GM12872 (cell line): ENCODE data around the gene RHOT1.

Source experiments
- TF ChIP-seq, protein P1 (sequence below): IDR thresholded peaks from 3 replicates; pipeline ENCODE4 v1.5.1; 2011; ENCODE audit warnings: low read depth, mild to moderate bottlenecking, low read length, moderate library complexity; ENCODE audit not compliant: insufficient read depth

The RHOT1 gene

DNA sequence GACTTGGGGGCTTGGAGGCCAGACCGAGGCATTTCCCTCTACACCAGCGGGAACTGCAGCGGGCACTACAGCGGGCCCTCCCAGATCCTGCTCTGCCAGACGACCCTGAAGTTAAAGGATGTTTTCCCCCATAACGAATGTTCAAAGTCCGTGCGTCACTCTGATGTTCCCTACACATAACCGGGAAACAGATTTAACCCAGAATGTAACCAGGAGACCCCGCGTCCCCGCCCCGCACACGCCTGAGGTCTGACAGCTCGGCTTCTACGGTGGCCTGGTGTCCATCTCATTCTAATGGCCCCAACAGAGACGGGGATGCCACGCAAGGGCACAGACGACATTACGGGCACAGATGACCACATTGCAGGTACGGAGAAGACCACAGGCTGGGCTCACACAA is 31.7 kb upstream of the RHOT1 start:
- TF ChIP-seq, protein P1, sequence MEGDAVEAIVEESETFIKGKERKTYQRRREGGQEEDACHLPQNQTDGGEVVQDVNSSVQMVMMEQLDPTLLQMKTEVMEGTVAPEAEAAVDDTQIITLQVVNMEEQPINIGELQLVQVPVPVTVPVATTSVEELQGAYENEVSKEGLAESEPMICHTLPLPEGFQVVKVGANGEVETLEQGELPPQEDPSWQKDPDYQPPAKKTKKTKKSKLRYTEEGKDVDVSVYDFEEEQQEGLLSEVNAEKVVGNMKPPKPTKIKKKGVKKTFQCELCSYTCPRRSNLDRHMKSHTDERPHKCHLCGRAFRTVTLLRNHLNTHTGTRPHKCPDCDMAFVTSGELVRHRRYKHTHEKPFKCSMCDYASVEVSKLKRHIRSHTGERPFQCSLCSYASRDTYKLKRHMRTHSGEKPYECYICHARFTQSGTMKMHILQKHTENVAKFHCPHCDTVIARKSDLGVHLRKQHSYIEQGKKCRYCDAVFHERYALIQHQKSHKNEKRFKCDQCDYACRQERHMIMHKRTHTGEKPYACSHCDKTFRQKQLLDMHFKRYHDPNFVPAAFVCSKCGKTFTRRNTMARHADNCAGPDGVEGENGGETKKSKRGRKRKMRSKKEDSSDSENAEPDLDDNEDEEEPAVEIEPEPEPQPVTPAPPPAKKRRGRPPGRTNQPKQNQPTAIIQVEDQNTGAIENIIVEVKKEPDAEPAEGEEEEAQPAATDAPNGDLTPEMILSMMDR = no peak

DNA sequence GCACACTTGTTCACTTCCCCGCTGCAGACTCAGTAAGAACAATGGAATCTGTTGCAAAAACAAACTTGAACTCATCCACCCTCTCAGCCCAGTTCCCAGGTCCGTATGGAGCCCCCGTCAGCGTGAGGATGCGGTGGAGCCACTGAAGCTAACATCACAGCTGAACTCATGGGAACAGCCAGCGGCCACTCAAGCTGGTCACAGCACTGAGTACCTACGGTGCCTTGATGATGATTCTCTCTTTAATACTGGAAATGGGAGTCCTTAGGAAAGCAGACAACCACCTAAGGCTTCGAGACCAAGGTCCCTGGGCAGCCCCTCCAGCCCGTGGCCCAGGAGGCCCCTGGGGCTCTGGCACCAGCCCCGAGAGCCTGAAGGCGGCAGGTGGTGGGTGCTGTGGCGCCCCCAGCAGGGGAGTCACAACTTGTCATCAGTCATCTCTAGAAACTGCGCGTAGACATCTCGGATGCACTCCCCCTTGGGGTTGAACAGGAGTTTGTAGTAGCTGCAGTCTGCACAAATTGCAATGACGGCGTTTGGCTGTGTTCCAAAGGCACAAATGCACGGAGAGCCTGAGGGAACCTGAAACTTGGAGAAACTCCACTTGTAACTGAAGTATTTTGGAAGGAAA is 31.0 kb upstream of the RHOT1 start:
- TF ChIP-seq, protein P1 = peak; percentile 46; the same call in 2 of the 3 replicates

DNA sequence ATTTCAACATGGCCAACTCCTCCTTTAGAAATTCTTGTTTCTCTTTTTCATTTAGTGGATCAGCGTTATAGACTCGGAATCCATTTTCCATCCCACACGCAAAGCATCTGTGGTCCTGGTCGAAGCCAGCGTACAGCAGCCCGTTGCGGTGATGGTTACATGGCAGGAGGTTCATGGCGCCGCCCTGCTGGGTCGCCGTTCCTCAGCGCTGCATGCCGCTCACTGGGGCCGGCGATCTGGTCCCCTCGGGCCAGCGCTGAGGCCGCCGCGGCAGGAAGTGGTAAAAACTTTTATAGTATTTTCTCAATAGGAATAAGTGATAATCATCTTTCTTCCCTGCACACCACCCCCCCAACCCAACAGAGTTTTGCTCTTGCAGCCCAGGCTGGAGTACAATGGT is 29.9 kb upstream of the RHOT1 start:
- TF ChIP-seq, protein P1 = no peak

DNA sequence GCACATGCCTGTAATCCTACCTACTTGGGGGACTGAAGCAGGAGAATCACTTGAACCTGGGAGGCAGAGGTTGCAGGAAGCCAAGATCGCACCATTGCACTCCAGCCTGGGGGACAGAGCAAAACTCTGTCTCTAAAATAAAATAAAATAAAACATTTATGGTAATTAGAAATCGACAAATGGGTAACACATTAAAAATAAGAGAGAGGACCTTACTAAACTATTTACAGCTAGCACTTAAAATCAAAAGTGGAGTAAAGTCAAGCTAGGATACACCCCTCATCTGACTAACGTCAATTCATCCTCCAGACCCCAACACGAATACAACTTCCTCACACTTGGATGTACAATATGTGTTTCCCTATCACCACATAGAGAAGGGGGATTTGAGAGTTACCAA is 27.8 kb upstream of the RHOT1 start:
- TF ChIP-seq, protein P1 = no peak

DNA sequence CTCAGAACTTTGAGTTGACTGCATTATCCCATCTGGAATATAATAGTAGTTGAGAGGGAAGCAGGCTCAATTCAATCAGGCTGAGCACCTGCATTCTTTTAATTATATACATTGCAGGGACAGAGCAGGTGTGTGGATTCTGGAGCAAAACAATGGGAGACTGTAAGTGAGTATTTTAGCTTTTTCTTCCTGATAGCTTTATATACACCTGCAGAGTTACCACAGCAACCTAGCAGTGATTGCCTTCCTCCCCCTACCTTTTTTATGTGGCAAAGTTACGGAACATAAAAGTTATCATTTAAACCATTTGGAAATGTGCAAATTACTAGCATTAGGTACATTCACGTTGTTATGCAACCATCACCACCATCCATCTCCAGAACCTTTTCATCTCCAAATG is 25.4 kb upstream of the RHOT1 start:
- TF ChIP-seq, protein P1 = no peak

DNA sequence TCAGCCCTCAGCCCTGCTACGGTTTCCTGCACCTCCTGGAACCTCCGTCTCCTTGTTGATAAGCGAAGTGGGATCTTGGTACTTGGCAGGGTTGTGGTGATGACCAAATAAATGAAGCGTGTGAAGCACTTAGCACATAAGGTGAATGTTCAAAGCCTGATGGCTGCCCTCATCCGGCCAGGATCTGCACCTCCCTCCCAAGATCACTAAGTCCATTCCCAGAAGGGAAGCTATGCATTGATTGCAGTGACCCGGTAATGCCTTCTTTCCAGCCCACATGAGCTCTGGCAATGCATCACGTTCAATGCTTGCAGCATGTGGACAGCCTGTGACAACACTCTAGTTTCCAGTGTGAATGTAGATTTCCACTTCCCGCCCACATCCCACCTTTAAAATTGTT is 24.9 kb upstream of the RHOT1 start:
- TF ChIP-seq, protein P1 = no peak

DNA sequence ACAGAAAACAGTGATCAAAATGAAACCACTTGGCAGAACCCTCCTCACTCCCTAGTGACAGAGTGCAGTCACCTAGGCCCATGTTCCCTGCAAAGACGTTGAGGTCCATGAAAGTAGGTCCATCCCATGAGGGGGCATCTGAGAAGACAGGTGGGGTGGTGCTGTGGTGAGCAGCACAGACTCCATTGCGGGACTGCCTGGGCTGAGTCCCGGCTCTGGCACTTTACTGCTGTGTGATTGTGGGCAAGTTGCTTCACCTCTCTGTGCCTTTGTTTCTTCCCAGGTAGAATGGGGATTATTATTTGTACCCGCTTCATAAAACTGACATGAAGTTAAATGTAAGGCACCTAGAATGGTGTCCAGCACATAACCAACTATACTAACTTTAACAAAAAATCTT is 23.5 kb upstream of the RHOT1 start:
- TF ChIP-seq, protein P1 = no peak

DNA sequence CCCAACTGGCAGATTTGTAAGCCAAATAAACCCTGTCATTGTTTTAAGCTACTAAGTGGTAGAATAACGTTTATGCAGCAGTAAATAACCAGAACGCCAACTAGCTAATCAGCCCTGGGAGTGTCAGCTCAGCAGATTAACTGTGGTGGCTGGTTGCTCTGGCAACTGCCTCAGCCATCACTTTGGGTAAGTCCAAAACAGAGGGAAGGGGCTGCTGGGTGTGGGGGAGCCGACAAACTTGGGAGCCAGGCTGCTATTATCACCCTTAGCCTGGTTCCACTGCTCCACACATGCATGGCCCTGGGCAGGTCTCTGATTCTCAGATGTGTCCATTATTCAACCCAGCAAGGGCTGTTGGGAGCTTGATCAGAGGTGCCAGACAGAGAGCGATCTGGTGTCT is 22.2 kb upstream of the RHOT1 start:
- TF ChIP-seq, protein P1 = no peak
